OCI-LY3 (cell line): ENCODE results near the gene GRAMD2B.

Experiments used
- H2AFZ ChIP-seq: fragments of 200-600, 300-600 bp; shearing (Covaris generic); 2 replicates; pipeline ENCODE4 v1.6.0; 2014; ENCODE audit warnings: antibody characterized with exemption, low read depth, low read length
- H3K27ac ChIP-seq: fragments of 200-600, 300-600 bp; sonication (generic); 2 replicates; pipeline ENCODE4 v1.5.1; 2014; ENCODE audit warnings: mild to moderate bottlenecking, low read length, moderate library complexity, mixed read lengths
- H3K27me3 ChIP-seq: fragments of 200-600, 300-600 bp; sonication (generic); 2 replicates; pipeline ENCODE4 v1.6.1; 2014; ENCODE audit warnings: low read depth, low read length, mixed read lengths
- H3K36me3 ChIP-seq: fragments of 200-600, 300-600 bp; sonication (generic); replicated peaks from 2 replicates; pipeline ENCODE3; 2014; ENCODE audit warnings: low read depth, low read length, mixed read lengths
- H3K4me1 ChIP-seq: fragments of 300-600, 200-600 bp; sonication (generic); 2 replicates; pipeline ENCODE4 v1.6.1; 2014; ENCODE audit warnings: low read length, mixed read lengths
- H3K4me2 ChIP-seq: fragments of 200-600, 300-600 bp; sonication (generic); 2 replicates; pipeline ENCODE4 v1.6.1; 2014; ENCODE audit warnings: low read length, mixed read lengths
- H3K4me3 ChIP-seq: fragments of 300-600, 200-600 bp; sonication (generic); 2 replicates; pipeline ENCODE4 v1.5.1; 2014; ENCODE audit warnings: antibody characterized with exemption, mild to moderate bottlenecking, low read length, moderate library complexity
- H3K79me2 ChIP-seq: fragments of 300-600, 200-600 bp; shearing (Covaris generic); 2 replicates; pipeline ENCODE4 v1.6.1; 2014; ENCODE audit warnings: mild to moderate bottlenecking, low read length, mixed read lengths
- H3K9ac ChIP-seq: fragments of 300-600, 200-600 bp; shearing (Covaris generic); 2 replicates; pipeline ENCODE4 v1.6.0; 2014; ENCODE audit warnings: mild to moderate bottlenecking, low read length, moderate library complexity
- H3K9me3 ChIP-seq: fragments of 200-600, 300-600 bp; shearing (Covaris generic); 2 replicates; pipeline ENCODE4 v1.6.1; 2014; ENCODE audit warnings: low read length, mixed read lengths; ENCODE audit not compliant: insufficient read depth
- H4K20me1 ChIP-seq: fragments of 200-600, 300-600 bp; sonication (generic); 2 replicates; pipeline ENCODE4 v1.6.1; 2016; ENCODE audit warnings: low read length, mixed read lengths; ENCODE audit not compliant: insufficient read depth
- EZH2phosphoT487 ChIP-seq: fragments of 200-600 bp; shearing (Covaris generic); IDR thresholded peaks from 2 replicates; pipeline ENCODE4 v1.6.1; 2018; ENCODE audit warnings: antibody characterized with exemption, mixed run types, low read depth
- TF ChIP-seq, protein P1 (sequence below): fragments of 200-600, 300-600 bp; sonication (generic); IDR thresholded peaks from 2 replicates; pipeline ENCODE4 v1.5.1; 2014; ENCODE audit warnings: antibody characterized with exemption, low read length, low read depth

Gene GRAMD2B

DNA sequence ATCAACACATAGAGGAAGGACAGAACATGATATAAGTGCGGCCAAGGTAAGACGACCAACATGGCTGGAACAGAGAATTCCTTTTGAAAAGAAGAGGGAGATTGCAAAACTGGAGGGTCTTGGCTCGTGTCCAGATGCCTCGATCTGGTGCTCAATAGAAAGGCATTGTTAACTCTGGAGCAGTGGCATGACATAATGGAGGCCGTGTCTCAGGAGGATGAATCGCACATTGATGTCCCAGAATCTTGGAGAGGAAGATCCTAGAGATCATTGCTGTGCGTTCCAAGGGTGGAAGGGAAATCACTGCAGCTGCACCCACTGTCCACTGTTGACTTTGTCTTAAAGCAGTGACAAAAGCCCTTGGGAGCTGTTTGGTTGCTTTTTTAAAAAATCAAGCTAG is 30.9 kb downstream of the GRAMD2B start:
- H4K20me1 ChIP-seq, result no peaks in the 10 kb centered on the region
- no peak overlapping the region for H2AFZ ChIP-seq
- no peaks in the 10 kb centered on the region for H3K27me3 ChIP-seq
- TF ChIP-seq EZH2phosphoT487, result no peak
- TF ChIP-seq, protein P1, sequence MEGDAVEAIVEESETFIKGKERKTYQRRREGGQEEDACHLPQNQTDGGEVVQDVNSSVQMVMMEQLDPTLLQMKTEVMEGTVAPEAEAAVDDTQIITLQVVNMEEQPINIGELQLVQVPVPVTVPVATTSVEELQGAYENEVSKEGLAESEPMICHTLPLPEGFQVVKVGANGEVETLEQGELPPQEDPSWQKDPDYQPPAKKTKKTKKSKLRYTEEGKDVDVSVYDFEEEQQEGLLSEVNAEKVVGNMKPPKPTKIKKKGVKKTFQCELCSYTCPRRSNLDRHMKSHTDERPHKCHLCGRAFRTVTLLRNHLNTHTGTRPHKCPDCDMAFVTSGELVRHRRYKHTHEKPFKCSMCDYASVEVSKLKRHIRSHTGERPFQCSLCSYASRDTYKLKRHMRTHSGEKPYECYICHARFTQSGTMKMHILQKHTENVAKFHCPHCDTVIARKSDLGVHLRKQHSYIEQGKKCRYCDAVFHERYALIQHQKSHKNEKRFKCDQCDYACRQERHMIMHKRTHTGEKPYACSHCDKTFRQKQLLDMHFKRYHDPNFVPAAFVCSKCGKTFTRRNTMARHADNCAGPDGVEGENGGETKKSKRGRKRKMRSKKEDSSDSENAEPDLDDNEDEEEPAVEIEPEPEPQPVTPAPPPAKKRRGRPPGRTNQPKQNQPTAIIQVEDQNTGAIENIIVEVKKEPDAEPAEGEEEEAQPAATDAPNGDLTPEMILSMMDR, result no peak
- no peak overlapping the region for H3K27ac ChIP-seq
- H3K4me1 ChIP-seq, result peaks cover 25% of the 10 kb centered on the region
- no peak overlapping the region for H3K4me3 ChIP-seq
- H3K79me2 ChIP-seq, result no peaks in the 10 kb centered on the region
- H3K36me3 ChIP-seq, result no peaks in the 10 kb centered on the region
- H3K9me3 ChIP-seq, result no peaks in the 10 kb centered on the region
- no peak overlapping the region for H3K9ac ChIP-seq
- no peak overlapping the region for H3K4me2 ChIP-seq

DNA sequence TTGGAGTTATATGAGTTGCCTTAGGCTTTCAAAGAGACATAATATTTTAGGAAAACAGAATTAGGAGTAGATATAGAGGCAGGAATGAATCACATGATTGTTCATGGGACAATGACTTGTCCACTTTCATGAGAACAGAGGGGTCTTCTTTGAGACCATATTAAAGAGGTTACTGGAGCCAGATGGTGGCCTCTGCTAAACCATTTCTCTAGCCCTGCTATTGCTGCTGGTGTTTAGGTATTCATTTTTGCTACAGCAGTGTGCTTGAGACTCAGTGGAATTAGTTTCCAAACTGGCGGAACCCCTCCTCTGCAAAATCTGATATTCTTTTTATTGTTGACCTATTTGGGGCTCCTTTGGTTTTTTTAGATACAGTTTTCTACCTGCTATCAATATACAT is 31.3 kb downstream of the GRAMD2B start:
- Histone ChIP-seq H4K20me1 (no peaks in the 10 kb centered on the region), H2AFZ (no peak overlapping the region), H3K27me3 (no peaks in the 10 kb centered on the region), H3K9ac (no peak overlapping the region), H3K27ac (no peak overlapping the region), H3K9me3 (no peaks in the 10 kb centered on the region), H3K4me1 (peaks cover 22% of the 10 kb centered on the region), H3K4me3 (no peak overlapping the region), H3K4me2 (no peak overlapping the region), H3K36me3 (no peaks in the 10 kb centered on the region), H3K79me2 (no peaks in the 10 kb centered on the region)
- TF ChIP-seq EZH2phosphoT487, result no peak
- TF ChIP-seq, protein P1, result no peak

DNA sequence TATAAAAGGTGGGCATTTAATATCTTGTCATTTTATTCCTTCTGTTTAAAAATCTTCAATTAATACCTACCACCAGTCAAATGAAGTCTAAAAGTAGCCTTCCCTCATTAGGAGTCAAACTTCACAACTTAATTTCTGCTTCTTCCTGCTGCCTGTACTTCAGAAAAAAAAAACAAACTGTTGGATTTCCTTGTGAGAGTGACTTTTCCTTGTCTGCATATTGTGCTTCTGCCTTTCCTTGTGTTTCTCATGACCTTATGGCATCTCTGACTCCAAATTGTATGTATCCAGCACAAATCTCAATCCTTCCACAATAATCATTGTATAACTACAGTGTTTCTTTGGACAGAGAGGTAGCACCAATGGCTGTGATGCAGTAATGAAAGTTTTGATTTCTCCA is 32.1 kb downstream of the GRAMD2B start:
- no peaks in the 10 kb centered on the region for H4K20me1 ChIP-seq
- H3K4me2 ChIP-seq, result no peak overlapping the region
- peaks cover 14% of the 10 kb centered on the region for H3K4me1 ChIP-seq
- no peaks in the 10 kb centered on the region for H3K79me2 ChIP-seq
- no peaks in the 10 kb centered on the region for H3K36me3 ChIP-seq
- H3K9me3 ChIP-seq, result no peaks in the 10 kb centered on the region
- H2AFZ ChIP-seq, result no peak overlapping the region
- no peak overlapping the region for H3K4me3 ChIP-seq
- TF ChIP-seq, protein P1, result no peak
- TF ChIP-seq EZH2phosphoT487, result no peak
- H3K27ac ChIP-seq, result no peak overlapping the region
- no peaks in the 10 kb centered on the region for H3K27me3 ChIP-seq
- H3K9ac ChIP-seq, result no peak overlapping the region

DNA sequence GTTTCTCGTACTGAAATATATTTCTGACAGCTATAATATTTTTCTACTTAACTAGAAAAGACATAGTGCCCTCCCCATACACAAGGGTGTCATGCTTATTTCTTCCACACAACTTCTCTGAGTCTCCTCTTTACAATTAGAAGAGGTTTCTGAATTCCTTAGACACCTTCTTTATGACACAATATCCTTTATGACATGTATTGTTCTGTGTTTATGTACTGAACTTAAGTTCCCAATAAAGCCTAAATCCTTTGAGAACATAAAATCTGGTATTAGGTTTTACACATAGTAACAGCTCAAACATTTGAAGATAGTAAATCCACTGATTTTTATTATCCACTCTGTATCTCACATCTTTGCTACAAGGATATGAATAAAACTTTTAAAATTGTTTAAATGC is 32.5 kb downstream of the GRAMD2B start:
- H3K27me3 ChIP-seq, result no peaks in the 10 kb centered on the region
- H3K4me3 ChIP-seq, result no peak overlapping the region
- no peaks in the 10 kb centered on the region for H3K36me3 ChIP-seq
- H3K4me2 ChIP-seq, result no peak overlapping the region
- no peak overlapping the region for H2AFZ ChIP-seq
- no peak overlapping the region for H3K27ac ChIP-seq
- no peak overlapping the region for H3K9ac ChIP-seq
- TF ChIP-seq, protein P1, result no peak
- TF ChIP-seq EZH2phosphoT487, result no peak
- no peaks in the 10 kb centered on the region for H4K20me1 ChIP-seq
- no peaks in the 10 kb centered on the region for H3K79me2 ChIP-seq
- H3K9me3 ChIP-seq, result no peaks in the 10 kb centered on the region
- H3K4me1 ChIP-seq, result peaks cover 10% of the 10 kb centered on the region
